HG03457 (cell line): ENCODE data around the gene HEXD.
"Not testable (repeated sequence)": the region's sequence is repeated elsewhere in the genome, so short reads cannot be mapped to it uniquely, and the experiment has no call there.

Source experiments
- ATAC-seq: cut with Tn5 transposase; IDR thresholded peaks from one replicate; pipeline ENCODE4 v1.9.1; 2021; ENCODE audit warnings: moderate number of reproducible peaks; ENCODE audit not compliant: unreplicated experiment

HEXD gene

DNA sequence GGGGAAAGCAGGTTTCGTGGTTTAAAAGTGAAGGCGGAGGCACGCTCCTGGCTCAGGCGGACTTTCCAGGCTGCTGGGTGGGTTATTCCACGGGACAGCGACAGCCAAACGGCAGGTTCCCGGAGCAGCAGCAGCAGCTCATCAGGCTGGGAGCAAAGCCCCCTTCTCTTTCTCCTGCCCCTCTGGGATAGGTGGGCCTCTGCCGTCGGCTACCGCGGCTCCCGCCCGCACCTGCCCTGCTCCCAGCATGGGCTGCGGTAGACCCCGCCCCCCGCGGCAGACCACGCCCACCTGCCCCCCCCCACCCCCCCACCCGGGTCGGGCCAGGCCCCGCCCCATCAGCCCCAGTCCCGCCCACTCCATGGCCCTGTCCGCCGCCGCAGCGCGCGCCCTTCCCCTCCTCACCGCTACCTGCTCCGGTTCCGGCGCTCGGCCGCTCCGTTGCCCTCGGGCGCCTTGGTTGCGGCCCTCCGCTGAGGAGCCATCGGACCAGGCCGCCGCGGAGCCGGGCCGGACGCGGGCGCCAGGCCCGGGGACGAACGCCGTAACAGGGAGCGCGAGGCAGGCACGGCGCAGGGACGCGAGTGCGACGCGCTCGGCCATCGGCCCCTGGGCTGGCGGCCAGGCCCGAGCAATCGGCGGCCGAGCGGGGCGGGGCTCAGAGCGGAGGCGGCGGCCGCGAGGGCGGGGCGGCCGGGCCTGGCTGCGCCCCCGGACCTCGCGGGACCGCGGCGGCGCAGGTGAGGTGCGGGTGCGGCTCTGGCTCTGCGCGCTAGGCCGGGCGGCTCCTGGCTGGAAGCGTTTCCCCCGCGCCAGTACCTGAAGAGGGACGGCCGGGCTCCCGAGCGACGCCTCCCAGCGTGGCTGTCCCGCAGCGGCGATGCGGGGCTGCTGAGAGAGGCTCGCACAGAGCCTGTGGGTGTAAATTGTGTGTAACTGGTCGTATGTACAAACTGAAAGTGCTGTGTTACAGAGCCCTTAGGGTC lies at the start of gene HEXD, which contains the start of gene OGFOD3:
Gene HEXD, plus strand, starts transcription at position 347 of the 986 bp plus-strand sequence. CDS start 1,453 bp downstream, outside the sequence.
Gene OGFOD3, minus strand, starts transcription at position 586 of the 986 bp plus-strand sequence. Its CDS starts 101 bp downstream, at position 485.
- ATAC-seq: peak; percentile 64

DNA sequence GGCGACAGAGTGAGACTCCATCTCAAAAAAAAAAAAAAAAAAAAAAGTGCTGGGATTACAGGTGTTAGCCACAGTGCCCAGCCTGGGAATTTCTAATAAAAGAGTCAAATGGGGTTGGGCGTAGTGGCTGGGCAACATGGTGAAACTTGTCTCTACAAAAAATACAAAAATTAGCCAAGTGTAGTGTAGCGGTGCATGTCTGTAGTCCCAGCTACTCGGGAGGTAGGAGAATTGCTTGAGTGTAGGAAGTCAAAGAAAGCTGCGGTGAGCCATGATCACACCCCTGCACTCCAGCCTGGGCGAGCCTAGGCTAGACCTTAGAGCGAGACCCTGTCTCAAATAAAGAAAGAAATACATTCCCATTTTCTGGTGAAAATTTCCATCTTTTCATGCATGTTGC lies 48.9 kb upstream of the HEXD start:
- ATAC-seq: no peak

DNA sequence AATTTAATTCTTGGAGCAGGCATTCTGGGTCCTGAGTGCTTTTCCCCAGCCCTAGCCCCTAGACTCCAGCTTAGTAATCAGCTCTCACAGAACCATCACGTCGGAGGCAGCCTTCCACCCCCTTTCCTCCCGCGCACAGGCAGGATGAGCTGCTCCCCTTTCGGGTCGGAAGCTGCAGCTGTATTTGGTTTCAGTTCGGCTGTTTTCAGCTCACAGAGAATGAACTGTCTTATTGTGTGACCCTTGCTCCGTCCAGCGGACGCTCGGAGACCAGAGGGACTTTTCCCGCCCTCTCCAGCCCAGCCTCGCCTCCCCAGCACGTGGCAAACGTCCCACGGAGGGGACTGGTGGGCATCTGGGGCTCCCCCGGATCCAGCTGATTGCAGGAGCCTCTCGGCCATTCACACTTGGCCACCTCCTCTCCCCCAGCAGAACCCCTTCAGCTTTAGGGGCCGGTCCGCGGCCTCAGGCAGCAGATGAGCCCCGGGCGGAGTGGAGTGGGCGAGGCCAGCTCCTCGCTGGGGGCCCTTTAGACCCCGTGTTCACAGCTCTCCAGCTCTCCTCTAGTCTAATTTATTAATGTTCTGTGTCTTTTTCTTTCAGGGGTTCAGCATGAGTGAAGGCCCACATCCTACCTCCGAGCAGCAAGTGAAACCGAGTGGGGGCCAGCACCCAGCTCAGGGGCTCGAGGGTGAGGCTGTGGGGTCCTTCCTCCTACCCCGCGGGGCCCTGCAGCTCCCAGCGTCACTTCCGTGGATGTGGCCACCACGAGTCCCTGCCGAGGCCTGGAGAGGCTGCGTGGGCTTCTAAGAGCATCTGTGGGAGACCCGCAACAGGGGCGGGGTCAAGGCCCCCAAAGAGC lies 47.4 kb upstream of the HEXD start:
- no peak for ATAC-seq

DNA sequence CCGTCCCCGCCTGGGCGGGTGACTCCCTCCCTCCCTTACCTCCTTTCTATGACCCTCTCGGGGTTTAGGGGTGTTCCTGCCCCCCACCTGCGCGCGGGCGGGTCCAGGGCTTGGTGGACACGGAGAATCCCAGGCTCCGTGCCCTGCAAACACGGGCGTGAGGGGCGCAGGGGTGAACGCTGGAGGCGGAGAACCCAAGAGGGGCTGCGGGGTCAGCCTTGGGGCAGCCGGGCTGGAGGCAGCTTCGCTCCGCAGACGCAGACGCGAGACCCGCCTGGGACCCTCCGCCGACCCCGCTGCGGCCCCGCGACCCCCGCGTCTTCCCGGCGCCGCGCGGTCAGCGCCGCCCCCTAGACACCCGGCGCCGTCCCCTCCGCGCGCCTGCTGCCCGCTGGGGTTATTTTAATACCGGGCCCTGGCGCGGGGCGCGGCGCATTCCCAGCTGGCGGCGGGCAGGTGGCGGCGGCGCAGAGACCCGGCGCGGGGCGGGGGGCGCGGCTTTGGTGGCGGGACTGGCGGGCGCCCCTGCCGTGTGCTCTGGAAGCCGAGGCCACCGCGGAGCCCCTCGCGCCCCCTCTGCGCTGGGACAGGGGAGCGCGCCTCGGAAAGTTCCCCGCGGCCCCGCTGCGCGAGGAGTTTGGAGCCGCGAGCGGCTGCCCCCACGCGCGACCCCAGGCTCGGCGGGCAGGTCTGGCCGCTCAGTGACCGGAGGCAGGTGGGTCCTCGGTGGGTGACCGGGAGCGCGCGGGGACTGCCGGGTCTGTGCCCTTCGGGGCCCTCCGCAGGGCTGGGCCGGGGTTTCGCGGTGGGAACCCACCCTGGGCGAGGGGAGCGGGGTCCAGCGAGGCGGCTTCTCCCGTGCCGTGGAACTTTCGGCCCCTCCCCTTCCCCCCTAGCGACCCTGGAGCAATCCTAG lies 46.6 kb upstream of the HEXD start, which contains the start of gene UTS2R:
Gene UTS2R, plus strand, starts transcription at position 433 of the 916 bp plus-strand sequence. CDS start 2,560 bp downstream, outside the sequence.
- no peak for ATAC-seq

DNA sequence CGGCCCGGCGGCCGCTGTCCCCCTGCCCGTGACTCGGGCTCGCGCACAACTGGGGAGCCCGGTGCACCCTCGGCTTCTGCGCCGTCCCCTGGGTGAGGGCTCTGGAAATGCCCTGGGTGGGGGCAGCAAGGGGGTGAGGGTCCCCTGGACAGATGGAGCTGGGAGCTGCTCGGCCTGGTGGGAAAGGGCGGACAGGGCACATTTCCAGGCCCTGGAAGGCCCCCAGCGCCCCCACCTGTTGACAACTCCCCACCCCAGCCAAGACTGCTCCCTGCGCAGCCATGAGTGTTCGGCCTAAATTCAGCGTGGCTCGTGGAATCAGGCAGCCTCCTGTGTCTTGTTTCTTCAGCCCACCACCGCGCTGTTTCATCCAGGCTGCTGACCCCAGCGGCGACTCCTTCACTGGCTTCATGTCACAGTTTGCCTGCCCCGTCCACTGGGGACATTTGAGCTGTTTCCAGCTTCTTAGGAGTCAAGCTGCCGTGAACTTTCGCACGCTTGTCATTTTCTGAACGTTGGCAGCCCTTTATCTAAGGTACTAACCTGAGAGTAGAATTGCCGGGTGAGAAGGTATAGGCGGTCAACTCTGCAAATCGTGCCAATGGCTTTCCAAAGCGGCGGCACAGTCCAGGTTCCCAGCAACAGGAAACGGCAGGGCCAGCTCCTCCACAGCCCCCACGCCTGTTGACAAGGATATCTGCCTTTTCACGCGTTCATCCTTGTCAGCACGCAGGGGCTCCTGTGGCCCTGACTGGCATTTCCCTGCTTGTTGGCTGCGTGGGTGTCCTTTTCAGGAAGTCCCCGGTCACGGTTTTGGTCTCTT lies 45.7 kb upstream of the HEXD start:
- no peak for ATAC-seq

DNA sequence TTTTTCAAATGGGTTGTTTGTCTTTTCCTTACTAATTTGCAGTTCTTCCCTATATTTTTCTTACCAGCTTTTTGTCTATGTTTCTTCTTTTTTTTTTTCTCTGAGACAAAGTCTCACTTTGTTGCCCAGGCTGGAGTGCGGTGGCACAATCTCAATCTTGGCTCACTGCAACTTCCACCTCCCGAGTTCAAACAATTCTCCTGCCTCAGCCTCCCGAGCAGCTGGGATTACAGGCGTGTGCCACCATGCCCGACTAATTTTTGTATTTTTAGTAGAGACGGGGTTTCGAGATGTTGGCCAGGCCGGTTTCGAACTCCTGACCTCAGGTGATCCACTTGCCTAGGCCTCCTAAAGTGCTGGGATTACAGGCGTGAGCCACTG lies 45.1 kb upstream of the HEXD start:
- not testable (repeated sequence) for ATAC-seq

DNA sequence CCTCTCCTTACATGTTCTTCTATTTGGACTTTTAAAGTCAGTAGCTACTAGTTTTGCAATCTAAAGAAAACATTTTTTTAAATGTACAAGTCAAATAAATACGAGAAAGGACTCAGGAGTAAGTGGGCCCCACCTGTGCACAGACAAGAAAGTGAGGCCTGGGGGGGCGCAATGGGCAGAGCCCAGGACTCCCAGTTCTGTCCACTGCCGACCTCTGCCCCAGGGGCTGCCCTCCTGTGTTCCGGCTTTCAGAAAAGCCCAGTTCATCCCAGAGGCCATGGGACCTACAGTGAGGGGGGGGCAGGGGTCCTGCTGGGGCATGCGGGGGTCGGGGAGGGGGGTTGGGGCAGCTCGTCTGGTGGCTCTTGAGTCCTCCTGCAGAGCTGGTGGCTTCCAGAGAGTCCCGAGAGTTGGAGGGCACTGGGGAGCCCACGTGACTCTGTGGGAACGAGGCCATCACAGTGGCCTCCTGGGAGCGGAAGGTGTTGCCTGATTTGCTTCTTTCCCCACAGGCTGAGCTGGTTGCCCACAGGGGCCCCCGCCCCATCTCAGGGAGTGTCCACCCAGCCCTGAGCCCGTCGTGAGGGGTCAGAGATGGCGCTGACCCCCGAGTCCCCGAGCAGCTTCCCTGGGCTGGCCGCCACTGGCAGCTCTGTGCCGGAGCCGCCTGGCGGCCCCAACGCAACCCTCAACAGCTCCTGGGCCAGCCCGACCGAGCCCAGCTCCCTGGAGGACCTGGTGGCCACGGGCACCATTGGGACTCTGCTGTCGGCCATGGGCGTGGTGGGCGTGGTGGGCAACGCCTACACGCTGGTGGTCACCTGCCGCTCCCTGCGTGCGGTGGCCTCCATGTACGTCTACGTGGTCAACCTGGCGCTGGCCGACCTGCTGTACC lies 44.2 kb upstream of the HEXD start:
- no peak for ATAC-seq

DNA sequence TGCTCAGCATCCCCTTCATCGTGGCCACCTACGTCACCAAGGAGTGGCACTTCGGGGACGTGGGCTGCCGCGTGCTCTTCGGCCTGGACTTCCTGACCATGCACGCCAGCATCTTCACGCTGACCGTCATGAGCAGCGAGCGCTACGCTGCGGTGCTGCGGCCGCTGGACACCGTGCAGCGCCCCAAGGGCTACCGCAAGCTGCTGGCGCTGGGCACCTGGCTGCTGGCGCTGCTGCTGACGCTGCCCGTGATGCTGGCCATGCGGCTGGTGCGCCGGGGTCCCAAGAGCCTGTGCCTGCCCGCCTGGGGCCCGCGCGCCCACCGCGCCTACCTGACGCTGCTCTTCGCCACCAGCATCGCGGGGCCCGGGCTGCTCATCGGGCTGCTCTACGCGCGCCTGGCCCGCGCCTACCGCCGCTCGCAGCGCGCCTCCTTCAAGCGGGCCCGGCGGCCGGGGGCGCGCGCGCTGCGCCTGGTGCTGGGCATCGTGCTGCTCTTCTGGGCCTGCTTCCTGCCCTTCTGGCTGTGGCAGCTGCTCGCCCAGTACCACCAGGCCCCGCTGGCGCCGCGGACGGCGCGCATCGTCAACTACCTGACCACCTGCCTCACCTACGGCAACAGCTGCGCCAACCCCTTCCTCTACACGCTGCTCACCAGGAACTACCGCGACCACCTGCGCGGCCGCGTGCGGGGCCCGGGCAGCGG lies 43.4 kb upstream of the HEXD start:
- no peak for ATAC-seq

DNA sequence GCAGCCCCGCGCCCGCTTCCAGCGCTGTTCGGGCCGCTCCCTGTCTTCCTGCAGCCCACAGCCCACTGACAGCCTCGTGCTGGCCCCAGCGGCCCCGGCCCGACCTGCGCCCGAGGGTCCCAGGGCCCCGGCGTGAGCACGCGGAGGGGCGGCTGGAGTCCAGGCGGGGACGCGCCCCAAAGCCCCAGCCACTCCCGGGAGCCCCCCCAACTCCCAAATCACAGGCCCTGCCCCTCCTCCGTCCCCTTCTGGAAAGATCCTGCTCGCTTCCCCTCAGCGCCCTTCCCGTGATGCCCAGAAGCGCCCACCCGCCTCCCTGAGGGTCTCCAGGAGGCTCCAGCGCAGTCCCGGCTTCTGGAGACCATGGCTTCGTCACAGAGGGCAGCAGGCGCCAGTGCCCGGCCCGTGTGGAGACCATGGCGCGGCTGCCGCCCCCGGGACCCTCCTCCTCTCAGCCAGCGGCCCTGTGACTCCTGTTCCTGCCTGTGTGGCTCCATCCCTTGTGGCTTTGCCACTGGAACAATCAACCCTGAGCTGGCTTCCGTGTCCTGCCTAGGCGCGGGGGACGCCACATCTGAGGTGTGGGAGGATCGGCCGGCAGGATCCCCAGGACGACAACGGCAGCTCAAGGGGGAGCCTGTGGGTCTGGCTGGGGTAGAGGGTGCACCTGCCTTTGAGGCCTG lies 42.6 kb upstream of the HEXD start:
- no peak for ATAC-seq

DNA sequence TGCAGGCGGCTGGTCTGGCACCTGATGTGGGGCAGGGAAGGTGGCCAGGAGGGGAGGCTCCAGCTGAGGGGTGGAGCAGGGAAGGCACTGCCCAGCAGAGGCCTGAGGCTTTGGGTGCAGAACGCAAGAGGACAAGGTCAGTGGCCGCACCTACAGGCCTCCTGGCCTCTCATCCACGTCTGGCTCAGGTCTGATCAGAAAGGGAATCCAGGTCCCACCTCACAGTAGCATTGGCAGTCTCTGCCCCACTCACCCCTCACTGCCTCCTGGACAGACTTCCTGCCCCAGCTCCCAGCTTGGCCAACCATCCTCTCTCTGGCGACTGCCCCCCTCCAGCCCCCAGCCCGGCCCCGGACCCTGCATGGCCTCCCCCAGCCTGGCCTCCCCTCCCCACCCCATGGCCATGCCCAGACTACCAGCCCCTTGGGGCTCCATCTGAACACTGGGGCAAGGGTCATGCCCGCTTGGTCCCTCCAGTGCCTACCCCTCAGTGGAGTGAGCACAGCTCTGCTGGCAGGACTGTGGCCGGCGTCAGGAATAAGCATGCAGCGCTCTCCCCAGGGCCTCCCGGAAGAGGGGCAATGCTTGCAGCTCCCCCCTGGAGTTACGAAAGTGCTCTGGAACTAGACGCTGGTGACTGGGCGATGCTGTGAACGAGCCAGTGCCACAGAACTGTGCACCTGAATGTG lies 42.0 kb upstream of the HEXD start:
- no peak for ATAC-seq

DNA sequence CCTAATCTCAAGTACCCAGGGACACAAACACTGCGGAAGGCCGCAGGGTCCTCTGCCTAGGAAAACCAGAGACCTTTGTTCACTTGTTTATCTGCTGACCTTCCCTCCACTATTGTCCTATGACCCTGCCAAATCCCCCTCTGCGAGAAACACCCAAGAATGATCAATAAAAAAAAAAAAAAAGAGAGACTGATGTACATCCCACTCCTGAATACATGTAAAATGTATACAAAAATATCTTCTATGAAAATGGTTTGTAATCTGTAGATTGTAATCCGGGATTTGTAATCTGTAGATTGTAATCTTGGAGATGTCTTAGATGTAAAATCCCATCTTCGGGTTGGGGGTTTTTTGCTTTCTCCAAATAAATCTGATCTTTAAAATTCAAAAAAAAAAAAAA lies 40.9 kb upstream of the HEXD start:
- not testable (repeated sequence) for ATAC-seq

DNA sequence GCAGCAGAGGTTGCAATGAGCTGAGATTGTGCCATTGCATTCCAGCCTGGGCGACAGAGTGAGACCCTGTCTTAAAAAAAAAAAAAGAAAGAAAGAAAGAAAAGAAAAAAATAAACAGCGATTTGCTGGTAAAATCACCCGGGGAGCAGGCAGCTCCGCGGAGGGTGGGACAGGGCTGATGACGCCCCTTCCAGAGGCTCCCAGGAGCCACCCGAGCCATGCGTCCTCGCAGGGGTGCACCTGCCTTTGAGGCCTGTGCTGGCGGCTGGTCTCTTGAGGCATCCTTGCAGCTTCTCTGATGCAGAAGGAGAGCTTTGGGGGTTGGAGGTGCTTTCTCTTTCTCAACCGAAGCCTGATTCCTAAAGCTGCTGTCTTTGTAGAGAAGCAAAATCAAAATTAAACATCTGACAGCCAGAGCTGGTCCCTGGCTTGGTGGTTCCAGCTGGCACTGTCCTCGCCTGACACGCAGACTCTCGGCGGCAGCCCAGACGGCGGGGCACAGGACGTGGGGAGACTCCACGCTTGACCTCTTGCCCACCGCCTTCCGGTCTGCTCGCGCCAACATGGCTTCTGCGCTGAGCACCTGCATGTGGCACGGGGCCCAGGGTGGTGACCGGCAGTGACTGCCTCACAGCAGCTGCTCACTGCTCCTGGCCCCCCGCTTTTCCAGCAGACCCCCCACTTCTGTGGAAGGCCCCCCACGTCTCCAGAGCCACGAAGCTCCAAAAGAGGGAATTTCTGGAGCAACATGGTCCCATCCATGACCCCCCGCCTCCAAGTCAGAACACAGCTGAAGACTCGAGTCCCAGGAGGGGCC lies 40.0 kb upstream of the HEXD start:
- ATAC-seq: no peak

DNA sequence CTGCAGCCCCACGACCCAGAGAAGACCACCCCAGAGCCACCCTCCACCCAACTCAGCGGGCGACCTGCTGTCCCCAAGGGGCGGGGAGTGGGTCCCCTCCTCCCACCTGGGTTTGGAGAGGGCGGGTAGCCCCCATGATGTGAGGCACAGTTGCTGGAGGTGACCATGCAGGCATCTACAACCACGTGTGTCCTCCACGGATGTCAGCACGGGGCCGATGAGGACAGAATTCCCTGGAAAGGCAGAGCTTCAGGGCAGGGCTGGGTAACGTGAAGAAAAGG lies 39.5 kb upstream of the HEXD start:
- ATAC-seq: no peak

DNA sequence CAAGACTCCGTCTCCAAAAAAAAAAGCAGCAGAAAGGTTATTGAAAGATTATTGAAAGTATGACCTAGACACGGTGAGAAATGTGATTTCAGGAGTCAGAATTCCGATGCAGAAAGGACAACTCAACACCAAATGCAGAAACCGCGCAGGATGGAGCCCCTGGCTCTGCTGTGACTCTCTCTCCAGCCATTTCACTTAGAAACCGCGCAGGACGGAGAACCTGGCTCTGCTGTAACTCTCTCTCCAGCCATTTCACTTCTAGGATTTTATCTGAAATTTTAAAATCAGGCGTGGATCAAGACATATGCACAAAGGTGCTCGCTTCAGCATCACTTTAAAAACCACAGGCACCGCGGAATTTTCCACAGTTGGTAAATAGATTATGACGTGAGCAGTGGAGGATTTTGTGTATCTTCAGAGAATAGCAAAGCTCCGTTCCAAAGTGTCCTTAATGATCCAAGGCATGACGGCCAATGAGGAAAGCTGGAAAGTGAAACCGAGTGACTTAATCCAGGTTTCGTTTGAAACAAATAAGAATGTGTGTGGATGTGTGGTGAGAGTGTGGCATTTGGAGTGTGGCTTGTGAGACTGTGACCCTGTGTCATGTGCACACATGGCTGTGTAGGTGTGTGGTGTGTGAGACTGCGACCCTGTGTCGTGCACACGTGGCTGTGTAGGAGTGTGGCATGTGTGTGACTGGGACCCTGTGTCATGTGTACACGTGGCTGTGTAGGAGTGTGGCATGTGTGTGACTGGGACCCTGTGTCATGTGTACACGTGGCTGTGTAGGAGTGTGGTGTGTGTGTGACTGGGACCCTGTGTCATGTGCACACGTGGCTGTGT lies 37.1 kb upstream of the HEXD start:
- no peak for ATAC-seq

DNA sequence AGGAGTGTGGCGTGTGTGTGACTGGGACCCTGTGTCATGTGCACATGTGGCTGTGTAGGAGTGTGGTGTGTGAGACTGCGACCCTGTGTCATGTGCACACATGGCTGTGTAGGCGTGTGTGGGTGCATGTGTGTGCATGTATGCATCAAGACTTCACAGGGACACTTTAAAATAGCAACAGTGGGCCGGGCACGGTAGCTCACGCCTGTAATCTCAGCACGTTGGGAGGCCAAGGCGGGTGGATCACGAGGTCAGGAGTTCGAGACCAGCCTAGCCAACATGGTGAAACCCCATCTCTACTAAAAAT lies 36.5 kb upstream of the HEXD start:
- ATAC-seq: not testable (repeated sequence)
